K562 (cell line): Measurements from ENCODE around the gene NEFH. TPM values are rescaled to one million over a fixed set of nuclear protein-coding genes. Genes with fewer than 3 reads are reported as not detected.

Experiments used
- ATAC-seq: fragments of 200-7000 bp; cut with Tn5 transposase; 3 replicates; pipeline ENCODE4 v1.9.1; 2020; ENCODE audit warnings: moderate library complexity
- BruUV-seq: library from RNA; stranded (reverse); fragments of 400-500 nt; replicated peaks from 2 replicates; lab custom pipeline; 2021; lab: Mats Ljungman, UMichigan
- CTCF ChIA-PET: fragments of 300-600 bp; formaldehyde crosslinking; extraction: SDS; loops from one replicate; lab custom pipeline; 2021; ENCODE audit warnings: low intra/inter-chr PET ratio; lab: Yijun Ruan, JAX
- POLR2A ChIA-PET: fragments of 300-600, 350-650 bp; sonication (Branson Sonifier 250); formaldehyde crosslinking; extraction: SDS; loops from one replicate; lab custom pipeline; 2021; ENCODE audit warnings: antibody characterized with exemption, inconsistent platforms; lab: Yijun Ruan, JAX
- DNase-seq, 4 experiments: peaks; one replicate each; pipeline versions ENCODE4 v3.0.0 to v3.0.0-alpha.2; 2011 to 2018; ENCODE audit warnings: low spot score in 3 of 4, mixed read lengths in 3 of 4; ENCODE audit errors: extremely low read depth in 1 of 4
- FAIRE-seq: peaks from 2 replicates; lab custom pipeline; 2011; peaks lifted over from hg19 to GRCh38; lab: Jason Lieb, UNC
- H2AFZ ChIP-seq: 2 replicates; pipeline ENCODE4 v1.6.0; 2011; ENCODE audit warnings: low read depth, low read length, control low read depth, inconsistent platforms
- H3K27ac ChIP-seq: fragments of 200-600 bp; 3 replicates; pipeline ENCODE4 v1.8.0; 2011; ENCODE audit warnings: low read depth, mild to moderate bottlenecking, control low read depth, inconsistent platforms, low read length, moderate library complexity, mixed read lengths; ENCODE audit errors: extremely low read depth
- H3K27me3 ChIP-seq, 2 experiments: fragments of 300-600 bp in 1 of 2; 2 replicates in 1 of 2; 3 replicates in 1 of 2; pipeline versions ENCODE4 v1.6.0 to v1.8.0; 2011; ENCODE audit warnings: inconsistent platforms in 2 of 2, low read length in 2 of 2, mild to moderate bottlenecking in 1 of 2, mixed read lengths in 1 of 2, moderate library complexity in 1 of 2; ENCODE audit not compliant: control insufficient read depth in 2 of 2, insufficient read depth in 2 of 2
- H3K36me3 ChIP-seq: fragments of 300-600 bp; 3 replicates; pipeline ENCODE4 v1.8.0; 2011; ENCODE audit warnings: mild to moderate bottlenecking, low read length, inconsistent platforms; ENCODE audit not compliant: control insufficient read depth, insufficient read depth
- H3K4me1 ChIP-seq, 2 experiments: fragments of 200-600 bp in 1 of 2; replicated peaks in 1 of 2; 2 replicates in 1 of 2; 3 replicates in 1 of 2; pipeline versions ENCODE4 v1.5.1 to v1.8.0; 2011; ENCODE audit warnings: inconsistent platforms in 2 of 2, low read length in 2 of 2, mild to moderate bottlenecking in 1 of 2, mixed read lengths in 1 of 2, moderate library complexity in 1 of 2; ENCODE audit not compliant: control insufficient read depth in 2 of 2, insufficient read depth in 2 of 2
- H3K4me2 ChIP-seq: 2 replicates; pipeline ENCODE4 v1.6.1; 2011; ENCODE audit warnings: low read length, control low read depth, inconsistent platforms, mixed read lengths; ENCODE audit not compliant: insufficient read depth
- H3K4me3 ChIP-seq: fragments of 200-600 bp; sonication (generic), shearing (Covaris generic); 2 replicates; pipeline ENCODE4 v1.5.1; 2016; ENCODE audit warnings: control low read depth, inconsistent platforms
- H3K79me2 ChIP-seq: fragments of 200-600 bp; 3 replicates; pipeline ENCODE4 v1.8.0; 2011; ENCODE audit warnings: low read length, inconsistent platforms; ENCODE audit not compliant: control insufficient read depth, insufficient read depth
- H3K9ac ChIP-seq, 2 experiments: 2 replicates each; pipeline versions ENCODE4 v1.6.0 to v1.6.1; 2011; ENCODE audit warnings: low read depth in 2 of 2, low read length in 2 of 2, control low read depth in 1 of 2, inconsistent platforms in 1 of 2, mild to moderate bottlenecking in 1 of 2, mixed read lengths in 1 of 2; ENCODE audit not compliant: insufficient read depth in 1 of 2
- H3K9me1 ChIP-seq: one replicate; pipeline ENCODE4 v1.6.0; 2011; ENCODE audit warnings: inconsistent platforms, mild to moderate bottlenecking, low read length, moderate library complexity; ENCODE audit not compliant: control insufficient read depth, insufficient read depth
- H3K9me3 ChIP-seq: replicated peaks from 2 replicates; pipeline ENCODE4 v1.5.1; 2011; ENCODE audit warnings: low read depth, low read length, inconsistent platforms; ENCODE audit not compliant: control insufficient read depth, insufficient read depth
- H4K20me1 ChIP-seq: replicated peaks from 2 replicates; pipeline ENCODE4 v1.6.1; 2011; ENCODE audit warnings: low read length, inconsistent platforms, mixed read lengths; ENCODE audit not compliant: control insufficient read depth, insufficient read depth
- BRD9 ChIP-seq: fragments of 450-650 bp; IDR thresholded peaks from 2 replicates; pipeline ENCODE4 v1.6.1; 2018; ENCODE audit warnings: low read depth; ENCODE audit not compliant: partially characterized antibody
- CAMTA2 ChIP-seq: fragments of 250-450 bp; sonication (Bioruptor Pico); conservative IDR thresholded peaks from 2 replicates; pipeline ENCODE4 v1.5.1; 2022
- CSDE1 ChIP-seq, 2 experiments: fragments of 450-650 bp; IDR thresholded peaks; 2 replicates each; pipeline ENCODE4 v1.6.1; 2016; ENCODE audit warnings: mild to moderate bottlenecking in 1 of 2
- FOSL1 ChIP-seq: fragments of 200-800 bp; sonication (Bioruptor generic); conservative IDR thresholded peaks from 2 replicates; pipeline ENCODE4 v1.6.1; 2016; ENCODE audit warnings: missing genetic modification characterization, missing compliant biosample characterization
- GABPB1 ChIP-seq: sonication (generic); formaldehyde crosslinking; IDR thresholded peaks from 2 replicates; pipeline ENCODE4 v1.8.0; 2022; ENCODE audit warnings: mild to moderate bottlenecking, missing genetic modification reagents
- HDAC8 ChIP-seq: fragments of 450-650 bp; IDR thresholded peaks from 2 replicates; pipeline ENCODE4 v1.6.1; 2016; ENCODE audit warnings: mild to moderate bottlenecking, missing genetic modification characterization, moderate library complexity, missing compliant biosample characterization
- HLTF ChIP-seq: fragments of 450-650 bp; IDR thresholded peaks from 2 replicates; pipeline ENCODE4 v1.6.1; 2016
- KLF16 ChIP-seq: IDR thresholded peaks from 2 replicates; pipeline ENCODE4 v1.6.1; 2016; ENCODE audit warnings: antibody characterized with exemption
- POLR2H ChIP-seq: IDR thresholded peaks from 2 replicates; pipeline ENCODE4 v1.6.1; 2016; ENCODE audit warnings: missing genetic modification characterization, low read depth, mild to moderate bottlenecking, control low read depth, missing compliant biosample characterization, moderate library complexity
- SIN3A ChIP-seq, 2 experiments: fragments of 150-350 bp in 1 of 2; IDR thresholded peaks; 2 replicates each; pipeline ENCODE4 v1.6.1; 2011 to 2016; ENCODE audit warnings: borderline replicate concordance in 2 of 2, low read depth in 2 of 2, low read length in 2 of 2, mild to moderate bottlenecking in 2 of 2, moderate library complexity in 2 of 2; ENCODE audit not compliant: control insufficient read depth in 1 of 2
- ZC3H8 ChIP-seq: fragments of 450-650 bp; IDR thresholded peaks from 2 replicates; pipeline ENCODE4 v1.6.1; 2017
- ZNF75A ChIP-seq: fragments of 450-650 bp; formaldehyde crosslinking; IDR thresholded peaks from 2 replicates; pipeline ENCODE4 v1.4.0; 2020; ENCODE audit warnings: mild to moderate bottlenecking
- ZNF77 ChIP-seq: fragments of 250-450 bp; sonication (Bioruptor Pico); IDR thresholded peaks from 2 replicates; pipeline ENCODE4 v1.5.0; 2020
- WGBS: fragments of 100-300 bp; shearing (Covaris generic); methylation state at CpG from one replicate; pipeline ENCODE4 v1.1.6; 2016; ENCODE audit warnings: low coverage, mixed read lengths; ENCODE audit not compliant: insufficient coverage; ENCODE audit errors: missing lambda C conversion rate; 5-methylcytosine and 5-hydroxymethylcytosine counted together
- in situ Hi-C: fragments of 300-500 bp; cut with MboI; formaldehyde crosslinking; loops from 4 replicates; pipeline ENCODE4 v1.15.0; 2018; ENCODE audit warnings: inconsistent platforms, mixed read lengths
- intact Hi-C: fragments of 100-400 bp; cut with micrococcal nuclease; formaldehyde crosslinking; loops from 2 replicates; pipeline ENCODE4 v1.14.2; 2022
- polyA plus RNA-seq, 8 experiments: library from polyadenylated mRNA; depleted of rRNA in 4 of 8; stranded (reverse) in 5 of 8; unstranded in 3 of 8; fragments of >200 nt; fragmentation: Nextera tagmentation in 2 of 8; fragmentation: Illumina TruSeq in 1 of 8; extraction: Ambion mirVana in 2 of 8; extraction: Trizol in 1 of 8; gene quantifications; 2 replicates each; pipeline versions ENCODE4 v1.2.1 to v1.2.3, GENCODE V29; 2011 to 2014; ENCODE audit warnings: inconsistent platforms in 1 of 8, missing spikeins in 1 of 8
- total RNA-seq, 7 experiments: library from RNA; depleted of rRNA in 6 of 7; stranded (reverse); fragments of >200 nt in 6 of 7; fragmentation: Illumina TruSeq in 2 of 7; extraction: Trizol in 2 of 7; gene quantifications; 2 replicates each; pipeline versions ENCODE4 v1.2.1 to v1.2.3, GENCODE V29; 2011 to 2021; ENCODE audit warnings: low replicate concordance in 1 of 7

NEFH gene
- total and polyA plus RNA-seq, 9 of the 15 experiments (the other 6 are each of a cell fraction or from before 2014, with no cell fraction given) = 2.3 to 26.9 (median 10.8) TPM

- ChIA-PET CTCF (no interaction called here), POLR2A (interaction anchor here (2.5 kb wide), 1 partner anchor 13 kb away, joined by 7 read pairs; no protein-coding TSS in a partner anchor)
- peaks cover 27% of the 10 kb centered on the region for H3K79me2 ChIP-seq
- no TSS peak for BruUV-seq
- peaks cover 7 to 28% of the 10 kb centered on the region in 2 experiments; a peak in 3 of 5 replicates for H3K4me1 ChIP-seq
- intact Hi-C loops = no loop called here
- H3K9me3 ChIP-seq = no peaks in the 10 kb centered on the region
- H3K36me3 ChIP-seq = peaks cover 30% of the 10 kb centered on the region; the same call in 1 of the 3 replicates
- H2AFZ ChIP-seq = no peak overlapping the region
- no peak overlapping the region for H3K4me2 ChIP-seq
- DNase-seq (no peak), ATAC-seq (no peak), FAIRE-seq (no peak)
- H3K4me3 ChIP-seq = no peak overlapping the region
- H3K27ac ChIP-seq = no peak overlapping the region
- no peak overlapping the region for H3K9ac ChIP-seq
- in situ Hi-C loops = no loop called here
- no peaks in the 10 kb centered on the region for H3K27me3 ChIP-seq
- H3K9me1 ChIP-seq = no peaks in the 10 kb centered on the region
- H4K20me1 ChIP-seq = no peaks in the 10 kb centered on the region
- 46% methylated on average over 2 of the region's 3 CpGs for WGBS
- no peak for TF ChIP-seq CAMTA2 (CRISPR knock-in tag)
These were observed 4.6 kb downstream of the NEFH start for GRCh38 chr22:29484642-29485041.

GRCh38 chr22:29485448-29485847 lies 5.4 kb downstream of the NEFH start:
- no peaks in the 10 kb centered on the region for H4K20me1 ChIP-seq
- H3K27me3 ChIP-seq = no peaks in the 10 kb centered on the region
- H3K9me3 ChIP-seq = no peaks in the 10 kb centered on the region
- H3K36me3 ChIP-seq = peaks cover 30% of the 10 kb centered on the region; the same call in 1 of the 3 replicates
- in situ Hi-C loops (no loop called here), intact Hi-C loops (no loop called here)
- no peaks in the 10 kb centered on the region for H3K9me1 ChIP-seq
- no peak overlapping the region for H3K4me2 ChIP-seq
- no peak overlapping the region for H3K9ac ChIP-seq
- H3K4me3 ChIP-seq = no peak overlapping the region
- FAIRE-seq (no peak), DNase-seq (no peak), ATAC-seq (no peak)
- WGBS = 46% methylated on average over 3 of the region's 8 CpGs
- ChIA-PET CTCF (no interaction called here), POLR2A (interaction anchor here (2.5 kb wide), 1 partner anchor 12 kb away, joined by 7 read pairs; no protein-coding TSS in a partner anchor)
- TF ChIP-seq HDAC8 (tag) (no peak), BRD9 (no peak), FOSL1 (tag) (no peak), CSDE1 (IDR thresholded peaks at IDR 0.05) (no peak), HLTF (no peak), GABPB1 (CRISPR knock-in tag) (no peak), ZC3H8 (no peak), SIN3A (IDR thresholded peaks at IDR 0.05; ENCODE audit: borderline replicate concordance in 2 of 2, control insufficient read depth in 1 of 2, low read depth in 2 of 2, low read length in 2 of 2) (no peak), KLF16 (no peak), ZNF77 (CRISPR knock-in tag) (no peak), ZNF75A (no peak), POLR2H (tag) (no peak)
- BruUV-seq = no TSS peak
- H3K79me2 ChIP-seq = peaks cover 20% of the 10 kb centered on the region
- H2AFZ ChIP-seq = no peak overlapping the region
- H3K4me1 ChIP-seq = peaks cover 7 to 20% of the 10 kb centered on the region in 2 experiments; a peak in 3 of 5 replicates
- no peak overlapping the region for H3K27ac ChIP-seq
